Sciatic nerve (tissue), 2 donors: ENCODE data around the gene RAD18. TPM values are rescaled to one million over a fixed set of nuclear protein-coding genes. Genes with fewer than 3 reads are reported as not detected.

Experiments
- ATAC-seq: fragments of 200-7000 bp; cut with Tn5 transposase; one replicate; pipeline ENCODE4 v1.9.1; 2020; ENCODE audit warnings: mild to moderate bottlenecking, moderate library complexity
- DNase-seq: peaks from one replicate; pipeline ENCODE4 v3.0.0-alpha.2; 2020; ENCODE audit warnings: low spot score
- intact Hi-C: fragments of 100-400 bp; cut with DNase I; formaldehyde crosslinking; loops from one replicate; pipeline ENCODE4 v1.14.2; 2022
- total RNA-seq: library from RNA; stranded (reverse); fragmentation: NEBNext Ultra II Directional; extraction: Animal tissue kit (Norgen Biotek cat#: 25700); gene quantifications from one replicate; pipeline ENCODE4 v1.2.1, GENCODE V29; 2021
- donor health status: DM: no; HTN: no; CAD: no.
- donor health status: DM: no; HTN: no; CAD: no.

The RAD18 gene
- total RNA-seq, 1 donor from 2014 or later = 11.4 TPM

- intact Hi-C loops = no loop called here
- DNase-seq (no peak), ATAC-seq (no peak)
These were observed 110.2 kb downstream of the RAD18 start for GRCh38 chr3:8853081-8853480.

- no peak for DNase-seq
- ATAC-seq = no peak
- intact Hi-C loops = no loop called here
These were observed 110.8 kb downstream of the RAD18 start for GRCh38 chr3:8852511-8852910.

- DNase-seq (no peak), ATAC-seq (peak; percentile 28)
- intact Hi-C loops = no loop called here
These were observed 111.6 kb downstream of the RAD18 start for GRCh38 chr3:8851703-8852102.

GRCh38 chr3:8848696-8849131 lies 114.6 kb downstream of the RAD18 start:
- no peak for ATAC-seq
- intact Hi-C loops = no loop called here
- DNase-seq = no peak

GRCh38 chr3:8847317-8847716 lies 116.0 kb downstream of the RAD18 start:
- DNase-seq (no peak), ATAC-seq (no peak)
- intact Hi-C loops = no loop called here

- DNase-seq = no peak
- intact Hi-C loops = no loop called here
These were observed 117.1 kb downstream of the RAD18 start for GRCh38 chr3:8846176-8846575.

GRCh38 chr3:8845641-8846040 lies 117.6 kb downstream of the RAD18 start:
- no peak for ATAC-seq
- intact Hi-C loops = no loop called here
- DNase-seq = no peak

More at GRCh38 chr3:8846176-8846575, 117.1 kb downstream of the RAD18 start:
- no peak for ATAC-seq

- DNase-seq (no peak), ATAC-seq (no peak)
- intact Hi-C loops = no loop called here
These were observed 119.9 kb downstream of the RAD18 start for GRCh38 chr3:8843347-8843746.

GRCh38 chr3:8842293-8842692 lies 121.0 kb downstream of the RAD18 start:
- ATAC-seq = no peak
- DNase-seq = no peak
- intact Hi-C loops = no loop called here

- ATAC-seq = no peak
- DNase-seq = no peak
- intact Hi-C loops = no loop called here
These were observed 121.8 kb downstream of the RAD18 start for GRCh38 chr3:8841472-8841871.

- intact Hi-C loops = no loop called here
- no peak for DNase-seq
- no peak for ATAC-seq
These were observed 122.7 kb downstream of the RAD18 start for GRCh38 chr3:8840556-8840955.

GRCh38 chr3:8839607-8840325 lies 123.5 kb downstream of the RAD18 start:
- no peak for ATAC-seq
- intact Hi-C loops = no loop called here
- DNase-seq = no peak

GRCh38 chr3:8838765-8839423 lies 124.4 kb downstream of the RAD18 start:
- intact Hi-C loops = no loop called here
- DNase-seq (no peak), ATAC-seq (no peak)

GRCh38 chr3:8838234-8838633 lies 125.0 kb downstream of the RAD18 start:
- ATAC-seq (no peak), DNase-seq (no peak)
- intact Hi-C loops = no loop called here

- intact Hi-C loops = no loop called here
- no peak for ATAC-seq
- DNase-seq = no peak
These were observed 126.1 kb downstream of the RAD18 start for GRCh38 chr3:8837162-8837561.

GRCh38 chr3:8836096-8836495 lies 127.2 kb downstream of the RAD18 start:
- ATAC-seq (no peak), DNase-seq (no peak)
- intact Hi-C loops = no loop called here

GRCh38 chr3:8835385-8835784 lies 127.9 kb downstream of the RAD18 start:
- intact Hi-C loops = no loop called here
- ATAC-seq (no peak), DNase-seq (no peak)

- DNase-seq (no peak), ATAC-seq (no peak)
- intact Hi-C loops = no loop called here
These were observed 128.3 kb downstream of the RAD18 start for GRCh38 chr3:8834974-8835373.

GRCh38 chr3:8827641-8828040 lies 135.6 kb downstream of the RAD18 start:
- intact Hi-C loops = no loop called here
- no peak for ATAC-seq

More at GRCh38 chr3:8827641-8828040, 135.6 kb downstream of the RAD18 start:
- DNase-seq = no peak
